ENCODE measurements around the gene PGM3.
"Not testable (repeated sequence)": the region's sequence is repeated elsewhere in the genome, so short reads cannot be mapped to it uniquely, and the experiment has no call there.

PGM3 gene

GRCh38 chr6:83192871-83193746 lies at the start of gene PGM3, which contains the start of gene RWDD2A:
PGM3 (minus strand) TSS chr6:83193265; CDS start chr6:83191012, 2,253 bp downstream.
RWDD2A (plus strand) TSS chr6:83193357; CDS start chr6:83194452, 1,095 bp downstream.
- DNase-seq (ENCODE audit: low read depth in 3 of 3), result peak; percentile 75 to 77 (median 76)

GRCh38 chr6:83231146-83231545 lies 38.1 kb upstream of the PGM3 start:
- DNase-seq (ENCODE audit: low read depth in 3 of 3), result no peak

GRCh38 chr6:83226517-83226916 lies 33.5 kb upstream of the PGM3 start:
- no peak for DNase-seq (ENCODE audit: low read depth in 3 of 3)

- no peak for DNase-seq (ENCODE audit: low read depth in 3 of 3)
Measured at GRCh38 chr6:83221889-83222479, 28.9 kb upstream of the PGM3 start.

GRCh38 chr6:83221276-83221675 lies 28.2 kb upstream of the PGM3 start:
- no peak for DNase-seq (ENCODE audit: low read depth in 3 of 3)

GRCh38 chr6:83220121-83220520 lies 27.1 kb upstream of the PGM3 start:
- no peak for DNase-seq (ENCODE audit: low read depth in 3 of 3)

- no peak for DNase-seq (ENCODE audit: low read depth in 3 of 3)
Measured at GRCh38 chr6:83218646-83219045, 25.6 kb upstream of the PGM3 start.

- DNase-seq (ENCODE audit: low read depth in 3 of 3), result no peak
Measured at GRCh38 chr6:83216806-83217205, 23.7 kb upstream of the PGM3 start.

- DNase-seq (ENCODE audit: low read depth in 3 of 3), result peak in 2 of 3 experiments; percentile 17 to 21
Measured at GRCh38 chr6:83215131-83216047, 22.3 kb upstream of the PGM3 start.

GRCh38 chr6:83202031-83202430 lies 9.0 kb upstream of the PGM3 start:
- no peak for DNase-seq (ENCODE audit: low read depth in 3 of 3)

GRCh38 chr6:83199863-83200225 lies 6.8 kb upstream of the PGM3 start:
- DNase-seq (ENCODE audit: low read depth in 3 of 3), result no peak

GRCh38 chr6:83199173-83199862 lies 6.3 kb upstream of the PGM3 start:
- DNase-seq (ENCODE audit: low read depth in 3 of 3), result no peak

- no peak for DNase-seq (ENCODE audit: low read depth in 3 of 3)
Measured at GRCh38 chr6:83198486-83199172, 5.6 kb upstream of the PGM3 start.

- no peak for DNase-seq (ENCODE audit: low read depth in 3 of 3)
Measured at GRCh38 chr6:83193747-83194566, 892 bp upstream of the PGM3 start.

GRCh38 chr6:83192456-83192855 lies 609 bp downstream of the PGM3 start:
- no peak for DNase-seq (ENCODE audit: low read depth in 3 of 3)

- DNase-seq (ENCODE audit: low read depth in 3 of 3), result not testable (repeated sequence)
Measured at GRCh38 chr6:83191974-83192373, 1.1 kb downstream of the PGM3 start.

GRCh38 chr6:83190626-83191025 lies 2.4 kb downstream of the PGM3 start:
- DNase-seq (ENCODE audit: low read depth in 3 of 3), result no peak

GRCh38 chr6:83188501-83188900 lies 4.6 kb downstream of the PGM3 start:
- DNase-seq (ENCODE audit: low read depth in 3 of 3), result no peak

GRCh38 chr6:83185096-83185495 lies 8.0 kb downstream of the PGM3 start:
- DNase-seq (ENCODE audit: low read depth in 3 of 3), result no peak
